Measurements from ENCODE around the gene GRPEL1.
"Not testable (repeated sequence)": the region's sequence is repeated elsewhere in the genome, so short reads cannot be mapped to it uniquely, and the experiment has no call there.

GRPEL1 gene

DNA sequence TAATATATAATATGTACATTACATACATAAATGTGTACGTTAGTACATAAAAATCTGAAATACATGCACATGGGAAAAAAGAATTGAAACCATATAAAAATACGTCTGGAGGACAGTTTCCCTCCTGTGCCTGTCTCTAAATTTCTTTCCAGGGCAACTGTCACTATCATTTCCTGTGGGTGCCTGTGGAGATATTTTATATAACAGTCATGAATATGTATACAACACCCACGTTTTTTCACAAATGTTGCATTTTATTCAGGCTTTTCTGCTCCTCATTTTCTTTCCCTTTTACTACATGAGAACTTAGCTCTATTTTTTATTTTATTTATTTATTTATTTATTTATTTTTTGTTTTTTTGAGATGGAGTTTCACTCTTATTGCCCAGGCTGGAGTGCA, 24.2 kb upstream of the GRPEL1 start:
- no peak for DNase-seq (ENCODE audit: low read depth in 2 of 2)

GRCh38 chr4:7089213-7089986, 21.5 kb upstream of the GRPEL1 start:
- no peak for DNase-seq (ENCODE audit: low read depth in 2 of 2)

GRCh38 chr4:7087036-7087435, 19.2 kb upstream of the GRPEL1 start:
- no peak for DNase-seq (ENCODE audit: low read depth in 2 of 2)

- no peak for DNase-seq (ENCODE audit: low read depth in 2 of 2)
These were observed 18.5 kb upstream of the GRPEL1 start for GRCh38 chr4:7086384-7086783.

DNA sequence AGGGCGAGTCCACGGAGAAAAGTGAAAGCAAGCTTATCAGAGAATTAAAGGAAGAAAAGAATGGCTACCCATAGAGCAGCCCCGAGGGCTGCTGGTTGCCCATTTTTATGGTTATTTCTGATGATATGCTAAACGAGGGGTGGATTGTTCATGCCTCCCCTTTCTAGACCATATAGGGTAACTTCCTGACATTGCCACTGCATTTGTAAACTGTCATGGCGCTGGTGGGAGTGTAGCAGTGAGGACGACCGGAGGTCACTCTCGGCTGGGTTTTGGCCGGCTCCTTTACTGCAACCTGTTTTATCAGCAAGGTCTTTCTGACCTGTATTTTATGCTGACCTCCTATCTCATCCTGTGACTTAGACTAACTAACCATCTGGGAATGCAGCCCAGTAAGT, 16.7 kb upstream of the GRPEL1 start:
- DNase-seq (ENCODE audit: low read depth in 2 of 2) = not testable (repeated sequence)

GRCh38 chr4:7083597-7084563, 16.0 kb upstream of the GRPEL1 start:
- no peak for DNase-seq (ENCODE audit: low read depth in 2 of 2)

GRCh38 chr4:7079909-7080308, 12.0 kb upstream of the GRPEL1 start:
- DNase-seq (ENCODE audit: low read depth in 2 of 2) = not testable (repeated sequence)

GRCh38 chr4:7079483-7079882, 11.6 kb upstream of the GRPEL1 start:
- DNase-seq (ENCODE audit: low read depth in 2 of 2) = not testable (repeated sequence)

DNA sequence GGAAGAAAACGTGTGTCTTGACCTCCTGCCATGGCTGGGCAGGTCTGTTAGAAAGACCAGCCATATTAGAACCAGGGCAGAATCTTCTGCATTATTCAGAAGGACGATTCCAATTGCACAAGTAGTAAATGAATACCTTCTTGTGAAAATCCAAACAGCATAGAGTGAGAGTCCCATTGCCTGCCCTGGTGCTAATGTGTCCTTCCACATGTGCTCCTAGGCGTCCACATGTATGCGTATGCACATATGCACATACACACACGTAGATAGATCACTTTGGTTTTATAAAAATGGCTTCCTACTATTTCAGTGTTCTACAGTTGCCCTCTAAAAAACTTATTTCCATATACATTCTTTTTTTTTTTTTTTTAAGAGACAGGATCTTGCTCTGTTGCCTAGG, 10.2 kb upstream of the GRPEL1 start:
- no peak for DNase-seq (ENCODE audit: low read depth in 2 of 2)

GRCh38 chr4:7077371-7077770, 9.5 kb upstream of the GRPEL1 start:
- DNase-seq (ENCODE audit: low read depth in 2 of 2) = no peak

DNA sequence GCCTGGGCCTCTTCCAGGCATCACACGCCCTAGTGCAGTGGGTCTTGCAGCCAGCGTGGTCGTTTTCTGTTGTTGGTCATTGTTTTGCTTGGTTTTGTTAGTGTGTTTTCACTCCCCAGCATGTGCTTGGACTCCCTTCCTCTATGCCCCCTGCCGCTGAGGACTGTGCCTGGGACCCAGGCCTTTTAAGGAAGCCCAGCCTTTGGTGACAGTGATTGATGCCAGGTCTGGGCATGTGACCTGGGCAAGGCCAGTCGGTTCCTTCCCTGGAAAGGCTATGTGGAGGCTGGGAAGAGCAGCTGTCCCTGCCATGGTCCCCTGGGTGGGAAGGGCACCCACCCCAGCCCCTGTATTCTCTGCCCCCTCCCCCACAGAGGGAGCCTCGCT, 8.8 kb upstream of the GRPEL1 start:
- no peak for DNase-seq (ENCODE audit: low read depth in 2 of 2)

DNA sequence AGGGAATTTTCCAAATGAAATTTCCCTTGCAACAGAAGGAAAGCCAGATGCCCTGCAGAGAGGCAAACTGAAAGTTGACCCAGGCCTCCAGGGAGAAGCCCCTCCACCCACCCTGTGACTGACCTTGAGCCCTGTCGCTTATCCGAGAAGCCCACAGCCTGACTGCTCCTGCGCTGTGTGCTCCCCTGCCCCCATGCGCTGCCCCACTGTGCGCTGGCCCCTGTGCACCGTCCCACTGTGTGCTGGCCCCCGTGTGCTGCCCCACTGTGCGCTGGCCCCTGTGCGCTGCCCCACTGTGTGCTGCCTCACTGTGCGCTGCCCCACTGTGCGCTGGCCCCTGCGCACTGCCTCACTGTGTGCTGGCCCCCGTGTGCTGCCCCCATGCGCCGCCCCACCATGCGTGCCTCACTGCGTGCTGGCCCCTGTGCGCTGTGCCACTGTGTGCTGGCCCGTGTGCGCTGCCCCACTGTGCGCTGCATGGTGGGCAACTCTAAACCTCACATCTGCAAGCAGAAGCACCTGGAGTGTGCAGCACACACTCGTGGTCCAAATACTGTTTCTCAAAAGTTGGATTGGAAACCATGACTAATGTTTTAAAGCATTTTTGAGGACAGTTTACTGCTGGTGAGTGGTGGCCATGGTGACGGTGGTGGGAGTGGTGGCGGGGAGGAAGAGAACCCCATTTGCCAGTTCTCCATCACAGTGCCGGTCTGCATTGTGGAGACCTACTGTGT, 8.3 kb upstream of the GRPEL1 start:
- no peak for DNase-seq (ENCODE audit: low read depth in 2 of 2)

DNA sequence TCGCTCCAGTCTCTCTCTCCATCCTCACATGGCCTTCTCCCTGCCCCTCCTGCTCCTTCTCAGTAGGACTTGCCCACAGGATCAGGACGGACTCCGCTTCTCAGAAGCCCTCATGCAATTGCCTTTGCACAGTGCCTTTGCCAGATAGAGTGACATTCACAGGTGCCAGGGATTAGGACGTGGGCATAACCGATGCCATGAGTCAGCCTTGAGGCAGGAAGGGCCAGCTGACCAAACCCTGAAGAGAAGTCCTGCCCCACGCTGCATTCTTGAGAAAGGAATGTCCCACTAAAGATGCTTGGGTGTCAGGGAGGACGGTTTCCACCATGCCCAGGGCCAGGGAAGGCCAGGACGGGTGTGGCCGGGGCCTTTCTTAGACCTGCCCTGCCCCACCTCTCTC, 6.6 kb upstream of the GRPEL1 start:
- no peak for DNase-seq (ENCODE audit: low read depth in 2 of 2)

DNA sequence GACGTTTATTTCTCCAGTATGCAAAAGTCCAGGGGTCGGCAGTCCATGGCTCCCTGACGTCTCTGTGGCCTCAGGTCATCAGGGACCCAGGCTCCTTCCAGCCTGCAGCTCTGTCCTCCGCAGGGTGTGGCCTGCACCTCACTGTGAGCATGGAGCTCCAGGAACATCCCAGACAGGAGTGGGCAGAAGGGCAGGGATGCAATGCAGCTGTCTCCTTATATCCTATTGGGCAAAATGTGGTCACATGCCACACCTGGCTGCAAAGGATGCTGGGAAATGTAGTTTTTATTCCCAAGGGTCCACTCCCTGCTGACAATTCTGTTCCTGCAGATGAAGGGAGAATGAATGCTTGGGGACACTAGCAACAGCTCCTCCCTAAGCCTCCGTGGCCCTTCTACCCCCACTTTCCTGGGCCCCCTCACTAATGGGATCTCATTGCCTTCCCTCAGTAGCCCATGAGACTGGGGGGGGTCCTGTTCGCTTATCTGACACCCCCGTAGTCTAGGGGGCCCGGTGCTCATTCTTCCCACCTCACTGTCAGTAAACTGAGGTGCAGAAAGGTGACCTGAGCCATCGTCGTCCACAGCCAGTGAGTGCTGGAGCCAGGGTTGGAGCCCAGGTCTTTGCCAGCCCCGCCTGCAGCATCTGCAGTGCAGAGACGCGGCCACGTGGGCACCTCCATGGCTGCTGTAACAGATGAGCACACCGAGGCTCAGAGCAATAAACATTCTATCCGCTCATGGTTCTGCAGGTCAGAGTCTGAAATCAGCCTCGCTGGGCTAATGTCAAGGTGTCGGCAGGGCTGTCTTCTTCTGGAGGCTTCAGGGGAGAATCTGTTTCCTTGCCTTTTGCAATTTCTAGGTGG, 5.9 kb upstream of the GRPEL1 start:
- DNase-seq (ENCODE audit: low read depth in 2 of 2) = no peak

- DNase-seq (ENCODE audit: low read depth in 2 of 2) = no peak
These were observed 5.2 kb upstream of the GRPEL1 start for GRCh38 chr4:7073059-7073458.

GRCh38 chr4:7070729-7071511, 3.1 kb upstream of the GRPEL1 start:
- peak; percentile 74 to 81 for DNase-seq (ENCODE audit: low read depth in 2 of 2)

DNA sequence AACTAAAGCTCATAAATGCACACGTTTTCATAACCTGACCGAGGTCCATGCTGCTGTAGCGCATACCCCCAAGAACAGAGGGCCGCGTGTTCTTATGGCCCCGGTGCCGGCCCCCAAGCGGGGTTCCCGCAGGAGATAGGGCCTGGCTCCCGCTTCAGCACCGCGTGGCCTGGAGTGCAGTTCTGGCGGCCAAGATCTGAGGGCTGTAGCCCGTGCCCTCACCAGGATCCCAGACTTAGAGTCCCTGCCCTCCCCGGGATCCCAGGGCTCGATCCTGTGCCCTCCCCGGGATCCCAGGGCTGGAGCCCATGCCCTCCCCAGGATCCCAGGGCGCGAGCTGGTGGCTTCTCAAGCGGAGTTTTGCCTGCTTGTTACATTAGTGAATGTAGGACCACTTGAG, 1.0 kb upstream of the GRPEL1 start:
- no peak for DNase-seq (ENCODE audit: low read depth in 2 of 2)

DNA sequence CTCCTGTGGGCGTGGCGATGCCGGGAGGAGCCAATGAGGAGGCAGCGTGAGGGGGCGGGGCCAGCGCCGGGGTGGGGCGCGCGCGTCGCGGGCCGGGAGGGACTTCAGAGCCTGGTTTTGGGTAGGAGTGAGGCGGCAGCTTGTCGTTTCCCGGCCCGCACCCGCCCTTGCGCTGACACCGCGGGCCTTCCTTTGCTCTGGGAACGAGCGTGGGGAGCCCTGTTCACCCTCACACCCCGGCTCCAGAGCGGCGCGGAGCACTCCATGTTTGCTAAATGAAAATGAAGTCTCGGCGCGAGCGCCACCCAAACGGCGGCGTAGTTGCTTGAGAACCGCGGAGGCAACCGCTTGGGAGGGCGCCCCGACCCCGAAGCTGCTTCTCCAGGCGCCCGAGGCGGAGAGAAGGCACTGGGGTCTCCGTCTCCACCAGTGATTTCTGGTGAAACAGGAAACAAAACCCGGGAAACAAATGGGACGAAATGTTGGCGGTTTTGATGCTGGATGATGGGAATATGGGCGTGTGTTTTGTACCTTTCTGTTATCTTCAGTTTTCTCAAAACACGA, 497 bp upstream of the GRPEL1 start:
- no peak for DNase-seq (ENCODE audit: low read depth in 2 of 2)

DNA sequence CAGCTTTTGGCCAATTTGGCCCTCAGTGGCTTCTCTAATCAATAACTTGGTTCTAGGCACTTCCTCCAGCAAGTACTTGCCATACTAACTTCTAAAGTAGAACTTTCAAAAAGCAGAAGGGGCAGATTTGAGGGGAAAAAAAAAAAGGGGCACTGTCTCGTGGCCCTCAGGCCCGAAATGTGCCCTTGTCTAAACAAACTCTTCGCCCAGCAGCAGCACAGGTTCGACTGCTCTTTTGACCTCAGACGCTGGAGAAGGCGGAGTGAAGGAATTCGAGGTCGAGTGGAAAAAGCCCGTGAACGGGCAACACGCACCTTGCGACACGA, 775 bp downstream of the GRPEL1 start:
- no peak for DNase-seq (ENCODE audit: low read depth in 2 of 2)

- no peak for DNase-seq (ENCODE audit: low read depth in 2 of 2)
These were observed 1.4 kb downstream of the GRPEL1 start for GRCh38 chr4:7066493-7066892.

All from stimulated activated CD4-positive, alpha-beta T cell treated with anti-CD3 and anti-CD28 coated beads, Interleukin-1b, Interleukin-23, amount 100 ng/mL, for 1 hour (primary cell).